NCI-H345 treated with DMSO at 0.1 percent for 48 hours (cell line): ENCODE data around the gene FBXO9.

Experiments
- DNase-seq: peaks from one replicate; lab custom pipeline; 2025; ENCODE audit not compliant: unreplicated experiment; lab: John Stamatoyannopoulos, UW

The FBXO9 gene

DNA sequence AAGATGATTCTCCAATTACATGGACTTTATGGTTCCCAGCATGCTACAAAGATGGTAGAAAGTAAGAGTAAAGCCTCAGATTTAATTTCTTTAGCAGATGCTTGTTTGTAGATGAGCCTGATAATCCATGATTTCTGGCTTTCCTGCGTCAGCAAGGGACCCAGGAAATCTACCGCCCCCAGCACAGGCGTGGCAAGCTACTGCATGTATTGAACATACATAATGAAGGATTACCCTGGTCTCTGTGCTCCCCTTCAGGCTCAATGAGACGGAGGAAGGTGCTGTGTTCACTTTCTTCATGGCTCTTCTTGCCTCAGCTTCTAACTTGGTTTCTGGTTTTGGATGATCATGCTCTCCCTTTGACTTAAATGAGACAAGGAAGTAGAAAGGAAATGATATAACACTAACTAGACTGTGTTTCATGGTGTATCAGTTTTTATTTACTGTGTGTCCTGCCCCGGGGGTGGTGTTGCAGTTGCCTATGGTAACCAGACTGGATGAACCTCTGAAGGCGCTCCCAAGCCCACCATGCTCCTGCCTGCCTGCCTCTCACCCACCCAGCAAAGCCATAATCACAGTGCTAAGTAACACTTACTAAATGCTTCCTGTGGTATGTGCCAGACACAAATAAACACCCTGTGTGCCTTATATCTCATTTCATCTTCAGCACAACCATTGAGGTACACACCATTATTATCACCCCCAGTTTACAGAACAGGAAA is 65.5 kb downstream of the FBXO9 start:
- no peak for DNase-seq

DNA sequence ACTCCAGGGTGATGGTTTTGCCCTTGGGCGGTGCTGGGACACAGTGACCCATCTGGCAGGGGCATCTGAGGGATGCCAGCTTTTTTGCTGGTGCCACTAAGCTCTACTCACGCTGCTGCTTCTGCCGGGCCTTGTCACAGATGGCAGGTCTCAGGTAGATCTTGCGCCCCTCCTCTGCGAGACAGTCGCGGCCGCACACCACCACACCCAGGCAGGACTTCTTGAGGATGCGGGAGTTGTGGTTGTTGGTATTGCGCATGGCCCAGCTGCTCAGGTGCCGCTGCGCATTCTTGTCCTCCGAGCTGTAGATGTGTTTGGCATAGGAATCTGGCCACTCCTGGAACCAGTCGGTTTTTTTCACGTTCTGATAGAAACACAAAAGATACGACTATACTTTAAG is 68.8 kb downstream of the FBXO9 start:
- DNase-seq, result no peak

DNA sequence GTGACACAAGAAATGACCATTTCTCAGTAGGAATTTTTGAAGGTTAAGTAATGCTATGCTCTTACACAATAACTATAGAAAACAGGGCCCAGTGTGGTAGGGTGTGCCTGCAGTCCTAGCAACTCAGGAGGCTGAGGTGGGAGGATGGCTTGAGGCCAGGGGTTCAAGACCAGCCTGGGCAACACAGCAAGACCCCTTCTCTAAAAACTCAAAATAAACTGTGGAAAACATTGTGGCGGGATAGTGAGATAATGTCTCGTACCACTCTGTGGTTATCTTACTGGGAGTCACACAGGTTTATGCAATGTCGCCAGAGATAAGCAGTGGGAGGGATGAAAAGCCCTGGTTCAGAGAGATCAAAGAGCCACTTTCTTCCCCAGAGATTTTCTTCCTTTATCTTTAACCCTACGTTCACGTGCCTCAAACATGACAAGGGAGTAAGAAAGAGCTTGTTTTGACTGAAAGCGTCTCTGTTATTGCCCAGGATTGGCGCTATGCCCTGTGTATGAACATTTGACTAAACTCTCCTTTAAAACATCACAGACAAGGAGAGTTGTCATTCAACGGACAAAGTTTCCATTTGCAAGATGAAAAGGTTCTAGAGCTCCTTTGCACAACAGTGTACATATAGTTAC is 69.5 kb downstream of the FBXO9 start:
- no peak for DNase-seq

DNA sequence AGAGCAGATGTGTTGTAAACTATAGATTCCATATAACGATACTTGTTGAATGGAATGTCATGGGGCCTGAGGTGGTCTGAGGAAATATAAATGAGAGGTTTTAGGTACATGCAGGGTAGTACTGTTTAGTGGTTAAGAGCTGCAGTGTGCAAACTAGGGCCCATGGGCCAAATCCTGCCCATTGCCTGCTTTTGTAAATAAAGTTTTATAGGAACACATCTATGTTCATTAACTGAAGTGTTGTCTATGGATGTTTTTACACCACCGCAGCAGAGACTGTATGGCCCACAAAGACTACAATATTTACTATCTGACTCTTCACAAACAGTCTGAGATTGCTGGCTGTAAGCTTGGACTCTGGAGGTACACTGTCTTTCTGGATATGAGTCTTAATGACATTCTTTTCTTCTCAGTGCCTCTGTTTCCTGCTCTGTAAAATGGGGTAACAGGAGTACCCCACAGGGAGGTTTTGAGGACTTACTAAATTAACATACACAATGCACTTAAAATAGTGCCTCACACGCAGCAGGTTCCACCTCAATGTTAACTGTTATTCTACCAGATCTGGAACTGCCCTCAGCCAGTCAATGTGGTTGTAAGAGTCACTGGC is 70.9 kb downstream of the FBXO9 start:
- no peak for DNase-seq

DNA sequence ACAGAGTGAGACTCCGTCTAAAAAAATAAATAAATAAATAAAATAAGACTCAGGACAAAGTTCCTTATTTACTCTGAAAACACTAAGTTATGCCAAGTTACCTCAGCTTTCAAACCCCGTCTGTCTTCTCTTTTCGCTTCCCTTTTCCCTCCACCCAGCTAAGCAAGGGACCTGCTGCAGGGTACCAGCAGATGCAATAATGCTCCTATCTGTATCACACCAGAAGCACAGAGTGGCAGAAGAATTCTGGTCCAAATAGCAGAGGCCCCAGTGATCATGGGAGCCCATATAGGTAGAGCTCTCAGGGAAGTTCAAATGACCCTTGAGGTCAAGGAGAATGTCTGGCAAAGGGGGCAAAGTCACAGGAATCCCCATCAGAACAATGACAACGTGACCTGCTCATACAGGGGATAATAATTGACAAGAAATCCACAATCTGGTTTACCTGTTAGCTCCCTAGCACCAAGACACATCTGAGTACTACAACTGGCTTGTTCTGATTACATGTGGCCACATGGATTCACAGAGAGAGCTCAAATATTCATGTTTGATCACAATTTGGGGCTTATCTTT is 74.7 kb downstream of the FBXO9 start:
- no peak for DNase-seq

DNA sequence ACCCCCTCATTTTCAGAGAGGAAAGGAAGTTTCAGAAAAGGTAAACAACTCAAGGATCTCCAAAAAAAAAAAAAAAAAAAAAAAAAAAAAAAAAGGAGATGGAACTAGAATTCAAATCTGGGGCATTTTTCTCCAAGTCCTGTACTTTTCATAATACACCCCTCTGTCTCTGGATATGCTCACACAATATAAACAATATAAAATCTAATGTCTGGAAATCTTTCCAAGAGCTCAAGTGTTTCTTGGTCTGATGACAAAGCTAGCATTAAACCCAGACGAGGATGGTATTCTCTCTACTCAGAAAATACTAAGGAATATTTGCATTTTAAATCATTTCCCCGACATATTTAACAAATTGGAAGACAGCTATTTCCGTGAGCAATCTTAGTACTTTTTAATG is 77.6 kb downstream of the FBXO9 start:
- DNase-seq, result no peak

DNA sequence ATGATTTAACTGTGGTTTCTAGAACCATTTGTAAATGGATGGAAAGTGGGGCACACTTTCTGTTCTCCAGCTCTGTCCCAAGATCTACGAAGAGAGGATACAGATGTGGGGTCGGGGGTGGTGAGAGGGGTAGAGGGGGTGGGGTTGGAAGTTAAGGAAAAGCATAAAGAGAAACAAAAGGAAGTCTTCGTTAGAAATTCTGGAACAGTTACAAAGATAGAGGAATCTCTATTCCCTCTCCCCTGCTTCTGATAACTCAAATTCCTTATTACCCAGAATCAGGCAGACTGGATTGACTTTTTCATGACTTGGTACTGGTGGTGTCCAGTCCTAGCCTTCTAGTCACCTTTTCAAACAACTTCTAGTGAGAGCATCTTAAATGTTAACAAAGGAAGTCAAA is 78.5 kb downstream of the FBXO9 start:
- DNase-seq, result no peak

DNA sequence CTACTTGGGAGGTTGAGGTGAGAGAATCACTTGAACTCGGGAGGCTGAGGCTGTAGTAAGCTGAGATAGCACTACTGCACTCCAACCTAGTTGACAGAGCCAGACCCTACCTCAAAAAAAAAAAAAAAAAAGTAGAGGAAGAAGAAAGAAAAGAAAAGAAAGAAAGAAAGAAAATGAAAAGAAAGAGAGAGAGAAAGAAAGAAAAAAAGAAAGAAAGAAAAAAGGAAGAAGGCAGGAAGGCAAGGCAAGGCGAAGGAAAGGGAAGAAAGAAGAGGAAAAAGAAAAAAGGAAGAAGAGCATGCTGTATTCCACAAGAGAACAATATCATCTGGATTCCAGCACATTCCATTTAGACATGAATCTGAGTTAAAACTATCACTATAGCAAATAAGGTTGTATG is 79.6 kb downstream of the FBXO9 start:
- no peak for DNase-seq

DNA sequence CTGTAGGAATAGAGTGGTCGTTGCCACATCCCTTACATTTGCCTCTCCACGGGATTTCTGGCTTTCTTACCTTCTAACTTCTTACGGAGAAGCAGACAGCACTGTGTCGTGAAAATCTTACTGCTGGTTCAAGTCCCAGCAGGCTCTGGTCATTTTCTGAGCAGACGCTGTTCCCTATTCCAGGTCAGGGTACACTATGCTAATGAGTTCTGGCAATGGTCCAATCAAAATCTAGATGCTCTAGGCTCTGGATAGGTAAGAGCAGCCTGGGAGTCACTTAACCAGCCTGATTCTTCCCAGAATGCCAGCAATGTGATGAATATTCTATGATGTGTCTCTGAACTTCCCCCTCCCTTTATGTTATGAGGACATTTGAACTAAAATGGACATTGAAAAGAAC is 83.5 kb downstream of the FBXO9 start, which contains the start of gene GCM1:
Gene GCM1, minus strand, starts transcription at position 158 of the 400 bp plus-strand sequence. CDS start 3,209 bp downstream, outside the sequence.
- DNase-seq, result no peak
